HG03378 (cell line): ENCODE data around the gene NDFIP2.
A peak's percentile ranks its signal among the peaks of the same experiment; 100 is the strongest.

ENCODE experiments used
- ATAC-seq: cut with Tn5 transposase; IDR thresholded peaks from one replicate; pipeline ENCODE4 v1.9.1; 2021; ENCODE audit warnings: mild to moderate bottlenecking, moderate library complexity; ENCODE audit not compliant: unreplicated experiment

The NDFIP2 gene

DNA sequence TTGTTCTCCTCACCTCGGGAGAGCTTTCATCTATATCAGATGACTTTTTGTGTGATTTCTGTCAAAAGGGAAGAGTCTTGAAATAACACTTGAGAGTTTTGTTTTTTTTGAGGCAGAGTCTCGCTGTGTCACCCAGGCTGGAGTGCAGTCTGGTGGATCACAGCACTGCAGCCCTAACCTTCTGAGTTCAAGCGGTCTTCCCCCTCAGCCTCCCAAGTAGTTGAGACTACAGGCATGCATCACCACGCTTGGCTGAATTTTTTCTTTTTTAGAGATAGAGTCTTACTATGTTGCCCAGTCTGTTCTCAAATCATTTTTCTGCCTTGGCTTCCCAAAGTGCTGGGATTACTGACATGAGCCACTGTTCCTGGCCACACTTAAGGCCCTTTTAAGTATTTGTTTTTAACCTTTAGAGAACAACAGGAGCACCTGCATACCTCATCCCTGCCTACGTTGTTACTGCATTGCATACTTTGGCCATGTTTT is 11.4 kb downstream of the NDFIP2 start:
- no peak for ATAC-seq

DNA sequence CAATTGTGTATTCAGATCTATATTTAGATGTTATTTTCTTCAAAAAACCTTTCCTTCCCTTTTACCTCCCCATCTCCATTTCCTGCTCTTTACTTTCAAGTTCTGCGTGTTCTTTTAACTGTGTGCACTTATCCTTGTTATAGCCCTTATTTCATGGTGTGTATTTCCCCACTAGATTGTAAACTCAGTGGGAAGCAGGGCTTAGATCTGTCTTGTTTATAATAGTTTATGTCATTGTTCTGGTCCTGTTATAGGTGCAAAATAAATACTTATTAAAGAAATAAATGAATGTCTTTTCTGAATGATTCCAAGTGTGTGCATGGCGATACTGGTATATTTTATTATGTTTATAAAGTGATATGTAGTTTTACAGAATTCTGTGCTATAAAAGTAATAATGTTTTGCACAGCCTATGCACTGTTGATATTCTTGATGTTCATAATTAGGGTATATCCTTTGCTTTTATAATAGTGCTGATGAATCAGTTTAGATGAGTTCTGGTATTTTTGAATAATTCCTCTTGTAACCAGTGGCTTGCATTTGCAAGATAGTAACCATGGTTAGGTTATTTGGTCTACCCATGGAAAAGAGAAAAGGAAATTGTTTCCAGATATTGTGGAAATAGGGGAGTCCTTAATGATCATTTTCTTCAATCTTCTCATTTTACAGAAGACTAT is 12.1 kb downstream of the NDFIP2 start:
- no peak for ATAC-seq

DNA sequence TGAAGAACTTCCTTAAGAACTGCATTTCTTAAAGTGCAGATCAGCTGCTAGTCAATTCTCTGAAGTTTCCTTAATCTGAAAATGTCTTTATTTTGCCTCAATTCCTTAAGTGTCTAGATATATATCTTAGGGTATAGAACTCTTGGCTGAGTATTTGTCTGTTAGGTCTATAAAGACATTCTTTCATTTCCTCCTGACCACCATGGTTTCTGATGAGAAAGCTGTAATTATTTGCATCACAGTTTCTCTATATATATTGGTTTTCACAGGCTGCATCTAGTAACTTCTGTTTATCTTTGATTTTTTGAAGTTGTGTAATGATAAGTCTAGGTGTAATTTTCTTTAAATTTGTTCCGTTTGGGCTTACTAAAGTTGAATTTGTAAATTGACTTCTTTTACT is 15.2 kb downstream of the NDFIP2 start:
- ATAC-seq, result peak; percentile 84

DNA sequence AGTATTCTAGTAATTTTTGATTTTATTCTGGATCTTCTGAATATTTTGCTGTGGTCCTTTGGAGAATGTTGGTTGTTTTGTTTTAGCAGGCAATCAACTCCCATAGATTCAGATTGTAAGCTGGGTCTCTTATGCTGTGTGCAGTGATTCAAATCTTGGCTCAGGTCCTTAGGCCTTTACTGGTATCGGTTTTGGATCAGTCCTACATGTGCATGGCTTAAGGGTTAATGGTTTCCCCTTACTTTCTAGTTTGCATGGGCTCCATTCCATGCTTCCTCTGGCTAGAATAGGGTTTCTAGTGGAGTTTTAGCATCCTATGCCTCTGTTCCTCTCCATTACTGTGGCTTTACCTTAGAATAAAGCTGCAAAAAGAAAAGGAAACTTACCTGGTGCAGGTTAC is 16.1 kb downstream of the NDFIP2 start:
- no peak for ATAC-seq

DNA sequence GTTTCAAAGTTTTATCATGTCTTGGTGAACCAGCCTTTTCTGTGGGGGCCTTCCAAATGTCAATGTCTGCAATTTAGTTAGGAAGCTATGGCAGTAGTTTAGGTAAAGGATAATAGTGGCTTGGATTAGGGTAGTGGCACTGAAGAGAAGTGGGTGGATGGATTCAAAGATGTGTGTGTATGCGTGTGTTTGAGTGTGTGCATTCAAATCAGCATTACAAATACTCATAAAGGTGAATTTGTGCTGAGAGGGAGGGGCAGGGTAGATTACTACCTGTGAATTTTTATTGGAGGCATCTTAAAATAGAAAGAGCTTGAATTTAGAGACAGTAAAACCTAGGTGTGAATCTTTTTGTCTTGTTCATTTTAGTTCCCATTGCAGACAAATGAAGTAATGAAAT is 16.9 kb downstream of the NDFIP2 start:
- no peak for ATAC-seq

DNA sequence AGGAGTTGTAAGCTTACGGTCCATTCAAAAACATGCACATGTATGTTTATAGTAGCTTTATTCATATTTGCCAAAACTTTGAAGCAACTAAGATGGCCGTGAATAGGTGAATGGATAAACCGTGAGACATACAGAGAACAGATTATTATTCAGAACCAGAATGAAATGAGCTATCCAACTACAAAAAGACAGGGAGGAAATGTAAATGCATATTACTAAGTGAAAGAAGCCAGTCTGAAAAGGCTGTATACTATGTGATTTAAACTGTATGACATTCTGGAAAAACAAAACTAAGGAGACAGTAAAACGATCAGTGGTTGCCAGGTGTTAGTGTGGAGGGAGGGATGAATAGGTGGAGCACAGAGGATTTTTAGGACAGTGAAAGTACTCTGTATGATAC is 19.9 kb downstream of the NDFIP2 start:
- no peak for ATAC-seq

DNA sequence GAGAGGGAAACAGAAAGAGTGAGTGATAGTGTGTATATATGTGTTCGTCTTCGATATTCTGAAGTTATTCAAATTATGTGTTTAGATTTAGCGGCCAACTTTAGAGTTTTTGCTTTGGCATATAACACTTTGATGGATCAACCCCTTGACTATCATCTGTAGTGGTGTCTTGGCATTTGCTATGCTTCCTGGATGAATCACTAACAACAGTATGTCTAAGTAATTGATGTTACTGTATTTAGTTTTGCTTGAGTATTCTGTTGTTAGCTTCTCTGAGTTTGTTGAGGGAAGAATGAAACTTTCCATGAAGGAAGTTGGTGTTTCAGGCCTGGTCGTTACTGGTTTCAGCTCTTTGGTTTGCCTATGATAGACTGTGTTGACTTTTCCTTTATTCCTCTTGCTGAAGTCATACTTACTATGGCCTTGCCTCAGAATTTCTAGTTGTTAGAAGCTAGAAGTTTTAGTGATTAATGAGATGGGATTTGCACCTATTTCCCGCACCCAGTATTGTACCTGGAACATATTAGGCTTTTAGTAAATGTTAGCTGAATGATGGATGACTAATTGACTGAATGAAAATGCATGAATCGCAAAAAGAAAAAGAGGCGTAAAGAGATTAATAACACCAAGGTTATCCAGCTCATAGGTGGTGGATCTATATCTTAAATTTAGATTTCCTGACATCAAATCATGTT is 20.7 kb downstream of the NDFIP2 start:
- ATAC-seq, result no peak

DNA sequence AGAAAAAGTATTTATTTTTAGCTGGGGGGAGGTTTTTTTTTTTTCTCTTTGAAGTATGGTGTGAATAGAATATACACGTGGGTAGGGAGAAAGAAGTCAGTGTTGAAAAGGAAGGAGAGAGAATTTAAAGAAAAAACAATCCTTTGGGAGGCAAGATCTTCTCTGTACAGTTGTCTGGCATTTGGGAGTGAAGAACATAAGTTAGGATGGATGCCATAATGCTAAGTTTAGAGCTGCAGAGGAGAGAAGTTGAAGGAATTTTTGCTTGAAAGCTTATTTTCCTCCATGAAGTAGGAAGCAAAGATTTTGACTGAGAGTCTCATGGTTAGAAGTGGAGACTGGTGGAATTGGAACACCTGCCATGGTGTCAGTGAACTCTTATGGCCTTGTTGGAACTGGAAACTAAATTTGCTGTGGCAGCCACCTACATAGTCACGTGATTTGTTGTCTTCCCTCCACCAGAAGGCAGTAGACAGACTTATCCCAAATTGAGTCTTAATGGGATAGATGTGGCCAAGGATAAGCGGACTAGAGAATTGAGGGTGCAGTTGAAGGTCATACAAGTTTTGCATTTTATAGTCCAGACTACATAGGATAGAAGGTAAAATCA is 22.0 kb downstream of the NDFIP2 start:
- ATAC-seq, result no peak

DNA sequence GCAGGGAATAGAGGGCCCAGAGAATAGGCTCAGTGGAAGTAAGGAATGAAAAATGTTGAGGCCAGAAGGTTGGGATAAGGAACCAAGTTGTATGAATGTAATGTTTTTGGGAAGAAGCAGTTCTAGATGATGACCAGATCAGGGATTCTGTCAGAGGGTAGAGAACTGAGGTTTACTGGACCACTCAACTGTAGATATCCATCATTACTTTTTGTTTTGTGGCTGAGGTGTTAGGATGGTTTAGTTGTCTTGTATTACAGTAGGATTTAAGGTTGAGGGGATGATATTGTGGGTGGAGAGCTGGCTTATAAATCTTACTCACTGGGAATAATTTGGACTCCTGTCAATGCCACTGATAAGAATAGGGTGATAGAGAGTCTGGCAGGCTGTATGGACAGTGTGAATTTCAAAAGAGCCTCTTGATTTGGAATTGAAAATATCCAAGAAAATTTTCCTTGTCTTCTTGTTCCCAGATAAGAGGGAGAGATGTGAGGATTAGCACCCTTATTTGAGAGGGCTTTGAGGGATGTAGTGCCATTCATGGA is 22.6 kb downstream of the NDFIP2 start:
- ATAC-seq, result no peak

DNA sequence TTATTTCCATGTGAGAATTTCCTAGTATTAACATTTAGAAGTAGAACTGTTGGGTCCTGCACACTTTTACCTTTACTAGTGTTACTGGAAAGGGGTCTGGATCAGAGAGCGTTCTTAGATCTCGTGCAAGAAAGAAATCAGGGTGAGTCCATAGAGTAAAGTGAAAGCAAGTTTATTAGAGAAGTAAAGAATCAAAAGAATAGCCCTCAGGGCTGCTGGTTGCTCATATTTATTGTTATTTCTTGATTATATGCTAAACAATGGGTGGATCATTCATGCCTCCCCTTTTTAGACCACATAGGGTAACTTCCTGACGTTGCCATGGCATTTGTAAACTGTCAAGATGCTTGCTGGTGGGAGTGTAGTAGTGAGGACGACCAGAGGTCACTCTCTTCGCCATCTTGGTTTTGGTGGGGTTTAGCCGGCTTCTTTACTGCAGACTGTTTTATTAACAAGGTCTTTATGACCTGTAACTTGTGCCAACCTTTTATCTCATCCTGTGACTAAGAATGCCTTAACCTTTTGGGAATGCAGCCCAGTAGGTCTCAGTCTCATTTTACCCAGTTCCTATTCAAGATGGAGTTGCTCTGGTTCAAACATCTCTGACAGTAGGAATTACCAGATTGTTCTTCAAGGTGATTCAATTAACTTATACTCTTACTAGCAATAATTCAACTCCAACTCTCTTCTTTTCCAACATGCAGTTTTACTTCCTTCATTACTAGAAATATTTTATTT is 27.4 kb downstream of the NDFIP2 start:
- ATAC-seq, result no peak

DNA sequence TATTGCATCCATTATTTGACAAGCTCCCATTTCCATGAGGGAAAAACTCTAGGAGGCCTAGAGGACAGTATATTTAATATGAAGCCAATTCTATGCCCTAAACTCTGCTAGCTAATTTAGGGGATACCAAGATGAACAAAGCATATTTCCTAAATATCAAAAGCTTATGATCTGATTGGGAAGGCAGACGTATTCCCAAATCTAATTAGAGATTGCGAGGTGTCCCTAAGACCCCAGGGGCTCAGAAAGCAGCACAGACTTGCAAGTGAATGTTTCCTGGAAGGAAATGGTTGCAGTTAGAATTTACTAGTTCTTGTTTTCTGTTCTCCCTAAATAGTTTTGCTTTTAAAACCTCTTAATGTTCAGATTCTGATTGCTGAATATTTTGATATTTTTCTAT is 30.7 kb downstream of the NDFIP2 start:
- no peak for ATAC-seq

DNA sequence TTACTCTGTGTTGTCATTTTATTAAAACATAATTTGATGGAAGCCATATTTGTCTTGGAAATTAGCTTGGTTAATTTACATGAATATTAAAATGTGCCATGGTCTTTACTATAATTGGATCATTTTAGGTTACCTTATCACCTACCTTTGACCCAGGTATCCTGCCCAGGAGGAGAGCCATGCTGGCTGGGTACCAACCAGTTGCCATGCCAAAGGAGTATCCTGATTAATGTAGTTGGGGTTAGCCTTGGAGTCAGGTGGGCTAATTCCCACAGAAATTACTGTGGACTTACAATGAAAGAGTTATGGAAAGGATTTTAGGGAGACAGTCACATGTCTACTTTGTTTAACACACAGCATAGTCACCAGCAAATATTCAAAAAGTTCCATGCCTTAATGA is 32.0 kb downstream of the NDFIP2 start:
- no peak for ATAC-seq

DNA sequence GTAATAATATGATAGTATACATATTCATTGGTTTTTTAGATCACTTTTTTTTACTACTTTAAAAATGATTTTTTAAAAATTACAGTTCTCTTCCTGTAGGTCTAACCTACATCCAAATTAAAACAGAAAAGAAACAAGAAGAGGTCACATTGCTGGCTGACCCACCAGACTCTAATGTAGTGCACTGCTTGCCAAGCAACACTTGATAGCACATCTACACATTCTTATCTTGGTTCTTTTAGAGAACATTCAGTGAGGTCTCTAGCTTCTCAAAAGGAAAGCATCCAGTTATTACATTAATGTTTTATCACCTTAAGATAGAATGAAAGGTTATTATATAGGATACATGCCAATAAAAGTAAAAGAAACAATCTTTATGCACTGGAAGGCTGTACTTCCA is 35.6 kb downstream of the NDFIP2 start:
- no peak for ATAC-seq

DNA sequence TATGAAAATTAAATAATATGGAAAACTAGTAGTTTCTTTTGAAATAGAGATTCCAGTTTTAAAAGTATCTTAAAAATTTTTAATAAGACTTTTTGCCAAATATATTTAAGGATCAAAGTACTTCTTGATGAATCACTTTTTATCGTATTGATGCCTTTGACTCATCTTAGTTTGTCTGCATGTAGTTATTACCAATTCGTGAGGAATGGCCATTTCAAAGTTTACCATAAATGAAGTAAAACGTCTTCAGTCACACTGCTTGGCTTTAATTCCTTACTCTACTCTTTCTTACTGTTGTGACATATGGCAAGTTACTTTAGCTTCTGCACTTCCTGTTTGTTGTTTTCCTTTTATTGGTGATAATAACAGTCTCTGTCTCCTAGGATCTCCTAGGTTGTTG is 38.3 kb downstream of the NDFIP2 start:
- ATAC-seq, result no peak

DNA sequence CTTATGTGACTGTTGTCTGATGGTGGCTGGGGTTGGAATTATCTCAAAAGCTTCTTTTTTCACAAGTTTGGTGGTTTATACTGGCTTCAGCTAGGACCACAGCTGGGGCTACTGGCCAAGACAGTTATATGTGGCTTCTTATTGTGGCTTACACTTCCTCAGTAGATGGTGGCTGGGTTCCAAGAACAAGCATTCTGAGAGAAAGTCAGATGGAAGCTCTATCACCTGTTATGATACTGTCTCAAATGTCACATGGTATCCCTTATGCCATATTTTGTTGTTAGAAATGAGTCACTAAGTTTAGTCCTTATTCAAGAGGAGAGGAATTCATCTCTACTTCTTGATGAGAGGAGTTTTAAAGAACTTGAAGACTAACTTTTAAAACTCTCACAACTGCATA is 41.6 kb downstream of the NDFIP2 start:
- ATAC-seq, result peak; percentile 96

DNA sequence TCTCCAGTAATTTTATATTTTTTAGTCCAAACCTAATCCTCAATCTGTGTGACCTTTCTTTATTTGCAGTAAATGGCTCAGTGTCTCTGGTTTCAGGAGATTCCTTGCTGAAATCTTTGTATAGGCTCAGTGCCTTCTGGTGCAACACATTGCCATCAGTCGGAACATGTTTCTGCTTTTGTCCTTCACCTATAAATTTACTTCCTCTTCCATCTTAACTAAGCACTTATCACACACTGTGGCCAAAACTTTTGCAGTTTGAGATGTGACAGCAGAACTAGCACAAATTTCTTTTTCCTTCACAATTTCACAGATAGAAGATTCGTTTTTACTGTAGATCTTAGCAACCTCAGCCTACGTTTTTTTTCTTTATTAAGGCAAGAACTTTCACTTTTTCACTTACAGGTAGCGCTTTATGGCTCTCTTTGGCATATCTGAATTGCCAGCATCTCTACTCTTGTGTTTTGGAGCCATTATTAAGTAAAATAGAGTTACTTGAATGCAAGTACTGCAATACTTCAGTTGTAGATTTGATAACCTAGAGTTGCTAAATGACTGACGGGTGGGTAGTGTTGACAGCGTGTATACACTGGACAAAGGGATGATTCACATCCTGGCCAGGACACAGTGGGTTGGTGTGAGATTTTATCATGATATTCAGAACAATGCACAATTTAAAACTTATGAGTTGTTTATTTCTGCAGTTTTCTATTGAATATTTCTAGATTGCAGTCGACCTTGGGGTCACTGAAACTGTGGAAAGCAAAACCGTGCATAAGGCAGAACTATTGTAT is 44.3 kb downstream of the NDFIP2 start:
- peak; percentile 39 for ATAC-seq

DNA sequence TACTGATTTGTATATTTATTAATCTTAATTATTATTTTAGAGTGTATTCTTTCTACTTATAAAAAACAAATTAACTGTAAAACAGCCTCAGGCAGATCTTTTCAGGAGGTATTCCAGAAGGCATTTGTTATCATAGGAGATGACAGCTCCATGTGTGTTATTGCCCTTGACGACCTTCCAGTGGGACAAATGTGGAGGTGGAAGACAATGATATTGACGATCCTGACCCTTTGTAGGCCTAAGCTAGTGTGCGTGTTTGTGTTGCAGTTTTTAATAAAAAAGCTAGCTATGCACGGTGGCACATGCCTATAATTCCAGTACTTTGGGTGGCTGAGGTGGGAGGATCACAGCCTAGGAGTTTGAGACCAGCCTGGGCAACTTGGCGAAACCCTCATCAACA is 46.7 kb downstream of the NDFIP2 start:
- no peak for ATAC-seq

DNA sequence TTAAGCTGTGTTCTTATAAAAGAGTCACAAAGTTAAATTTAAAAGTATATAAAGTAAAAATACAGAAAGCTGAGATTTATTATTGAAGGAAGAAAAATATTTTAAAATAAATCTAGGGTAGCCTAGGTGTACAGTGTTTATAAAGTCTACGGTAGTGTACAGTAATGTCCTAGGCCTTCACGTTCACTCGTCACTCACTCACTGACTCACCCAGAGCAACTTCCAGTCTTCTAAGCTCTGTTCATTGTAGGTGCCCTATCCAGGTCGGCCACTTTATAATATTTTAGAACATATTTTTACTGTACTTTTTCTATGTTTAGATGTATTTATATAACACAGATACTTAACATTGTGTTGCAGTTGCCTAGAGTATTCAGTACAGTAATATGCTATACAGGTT is 47.4 kb downstream of the NDFIP2 start:
- ATAC-seq, result no peak

DNA sequence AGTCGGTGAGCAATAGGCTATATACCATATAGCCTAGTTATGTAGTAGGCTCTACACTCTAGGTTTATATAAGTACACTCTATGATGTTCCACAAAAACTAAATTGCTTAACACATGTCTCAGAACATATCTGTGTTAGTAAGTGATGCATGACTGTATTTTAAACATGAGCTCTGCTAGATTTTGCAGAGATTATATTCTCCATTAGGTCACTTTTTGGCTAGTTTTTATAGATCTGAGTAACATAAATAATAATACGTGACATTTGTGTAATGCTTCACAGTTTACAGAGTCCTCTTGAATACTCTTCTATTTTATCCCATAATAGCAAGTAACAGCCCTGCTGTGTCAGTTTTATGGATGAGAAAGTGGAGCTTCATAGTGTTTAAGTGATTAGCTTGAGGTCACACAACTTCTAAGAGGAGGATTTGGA is 47.8 kb downstream of the NDFIP2 start:
- no peak for ATAC-seq

DNA sequence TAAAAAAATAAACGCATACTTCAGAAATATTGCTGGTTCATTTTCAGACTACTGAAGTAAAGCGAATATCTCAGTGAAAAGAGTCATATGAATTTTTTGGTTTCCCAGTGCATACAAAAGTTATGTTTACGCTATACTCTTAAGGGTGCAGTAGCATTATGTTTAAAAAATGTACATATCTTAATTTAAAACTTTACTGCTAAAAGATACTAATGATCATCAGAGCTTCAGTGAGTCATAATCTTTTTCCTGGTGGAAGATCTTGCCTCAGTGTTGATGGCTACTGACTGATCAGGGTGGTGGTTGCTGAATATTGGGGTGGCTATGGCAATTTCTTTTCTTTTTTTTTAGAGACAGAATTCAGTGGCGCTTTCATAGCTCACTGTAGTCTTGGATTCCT is 48.9 kb downstream of the NDFIP2 start:
- no peak for ATAC-seq
